Body of pancreas (tissue), 4 donors: Measurements from ENCODE around the gene PRKAA1. TPM values are rescaled to one million over a fixed set of nuclear protein-coding genes. Genes with fewer than 3 reads are reported as not detected.

Source experiments
- ATAC-seq: fragments of 150-250 bp; one replicate; pipeline ENCODE4 v1.9.1; 2016
- DNase-seq, 4 donors: peaks; one replicate each; pipeline ENCODE4 v3.0.0-alpha.2; 2019
- H3K27ac ChIP-seq, 4 donors: fragments of 200-600 bp; sonication (generic); 1 replicate in 3 of 4; 2 replicates in 1 of 4; pipeline versions ENCODE4 v1.5.1 to v1.6.1; 2016 to 2019; ENCODE audit warnings: mild to moderate bottlenecking in 1 of 4, mixed read lengths in 1 of 4, moderate library complexity in 1 of 4
- H3K27me3 ChIP-seq, 2 donors: fragments of 200-600 bp; sonication (generic); one replicate each; pipeline ENCODE4 v1.6.0; 2016; ENCODE audit warnings: mild to moderate bottlenecking in 1 of 2
- H3K36me3 ChIP-seq, 2 donors: fragments of 200-600 bp; sonication (generic); replicated peaks in 1 of 2; 2 replicates each; pipeline ENCODE4 v1.5.1; 2016; ENCODE audit warnings: low read depth in 2 of 2; ENCODE audit not compliant: insufficient read depth in 1 of 2
- H3K4me1 ChIP-seq: fragments of 200-600 bp; sonication (generic); one replicate; pipeline ENCODE4 v1.6.0; 2016
- H3K4me3 ChIP-seq, 2 donors: fragments of 200-600 bp; sonication (generic); 1 replicate in 1 of 2; 2 replicates in 1 of 2; pipeline ENCODE4 v1.5.1; 2016 to 2019
- H3K9me3 ChIP-seq, 3 donors: fragments of 200-600 bp; sonication (generic); 1 replicate in 2 of 3; 2 replicates in 1 of 3; pipeline ENCODE4 v1.5.1; 2016
- CTCF ChIP-seq, 7 experiments: fragments of 450-650 bp in 4 of 7; fragments of 200-600 bp in 3 of 7; sonication (generic) in 3 of 7; IDR thresholded peaks; one replicate each; pipeline ENCODE4 v1.5.1; 2016 to 2019; ENCODE audit warnings: antibody characterized with exemption in 7 of 7
- POLR2A ChIP-seq, 3 donors: fragments of 450-650 bp; IDR thresholded peaks; one replicate each; pipeline ENCODE4 v1.6.1; 2016; ENCODE audit warnings: antibody characterized with exemption in 3 of 3, mild to moderate bottlenecking in 2 of 3
- WGBS, 2 donors: methylation state at CpG; one replicate each; pipeline ENCODE4 v1.1.5; 2017; 5-methylcytosine and 5-hydroxymethylcytosine counted together
- intact Hi-C: fragments of 100-400 bp; cut with DNase I; formaldehyde crosslinking; loops from one replicate; pipeline ENCODE4 v1.15.1; 2023
- total RNA-seq, 2 donors: library from RNA; depleted of rRNA; stranded (reverse); fragments of >200 nt; gene quantifications; one replicate each; pipeline ENCODE4 v1.1.0, GENCODE V29; 2016

PRKAA1 gene
- total RNA-seq, 2 donors from 2014 or later, result 53.2 to 70.9 TPM

GRCh38 chr5:40784027-40784653 lies 14.0 kb downstream of the PRKAA1 start:
- TF ChIP-seq POLR2A (IDR thresholded peaks at IDR 0.05), result no peak
- no peak for TF ChIP-seq CTCF (IDR thresholded peaks at IDR 0.05)
- peaks cover 34% of the 10 kb centered on the region for H3K4me1 ChIP-seq
- 23 to 50% methylated on average over 1 of the region's 1 CpG for WGBS, 2 donors

GRCh38 chr5:40781843-40782409 lies 16.2 kb downstream of the PRKAA1 start:
- ATAC-seq (no peak), DNase-seq (peak in 1 of 4 donors; percentile 15)
- Histone ChIP-seq H3K4me1 (peaks cover 31% of the 10 kb centered on the region), H3K27ac (no peak overlapping the region), H3K36me3 (no peaks in the 10 kb centered on the region), H3K4me3 (no peak overlapping the region), H3K9me3 (no peaks in the 10 kb centered on the region), H3K27me3 (no peaks in the 10 kb centered on the region)
- intact Hi-C loops, result no loop called here
- TF ChIP-seq POLR2A (IDR thresholded peaks at IDR 0.05) (no peak), CTCF (IDR thresholded peaks at IDR 0.05) (no peak)

More at GRCh38 chr5:40784027-40784653, 14.0 kb downstream of the PRKAA1 start:
- H3K36me3 ChIP-seq, result no peaks in the 10 kb centered on the region
- DNase-seq (no peak), ATAC-seq (no peak)
- no peaks in the 10 kb centered on the region for H3K27me3 ChIP-seq
- no peaks in the 10 kb centered on the region for H3K9me3 ChIP-seq
- no peak overlapping the region for H3K4me3 ChIP-seq
- intact Hi-C loops, result no loop called here
- peak overlapping the region in 1 of 4 donors; percentile 11 for H3K27ac ChIP-seq

GRCh38 chr5:40780858-40781257 lies 17.3 kb downstream of the PRKAA1 start:
- Histone ChIP-seq H3K9me3 (no peaks in the 10 kb centered on the region), H3K27ac (no peak overlapping the region), H3K4me3 (no peak overlapping the region), H3K36me3 (peaks cover 0 to 4% of the 10 kb centered on the region in 2 donors), H3K27me3 (no peaks in the 10 kb centered on the region), H3K4me1 (peaks cover 39% of the 10 kb centered on the region)
- 85 to 90% methylated on average over 3 of the region's 3 CpGs for WGBS, 2 donors
- DNase-seq, result no peak
- ATAC-seq, result no peak
- TF ChIP-seq CTCF (IDR thresholded peaks at IDR 0.05), result no peak
- TF ChIP-seq POLR2A (IDR thresholded peaks at IDR 0.05), result no peak
- intact Hi-C loops, result no loop called here

GRCh38 chr5:40780199-40780598 lies 18.0 kb downstream of the PRKAA1 start:
- no peak for TF ChIP-seq CTCF (IDR thresholded peaks at IDR 0.05)
- no peak for TF ChIP-seq POLR2A (IDR thresholded peaks at IDR 0.05)
- Histone ChIP-seq H3K4me3 (no peak overlapping the region), H3K36me3 (peaks cover 0 to 4% of the 10 kb centered on the region in 2 donors), H3K4me1 (peaks cover 40% of the 10 kb centered on the region), H3K27ac (no peak overlapping the region), H3K27me3 (no peaks in the 10 kb centered on the region), H3K9me3 (no peaks in the 10 kb centered on the region)
- DNase-seq, result no peak
- WGBS, 2 donors, result 77 to 81% methylated on average over 5 of the region's 5 CpGs
- intact Hi-C loops, result no loop called here
- no peak for ATAC-seq

GRCh38 chr5:40779561-40779960 lies 18.6 kb downstream of the PRKAA1 start:
- Histone ChIP-seq H3K4me3 (no peak overlapping the region), H3K27me3 (no peaks in the 10 kb centered on the region), H3K4me1 (peaks cover 37% of the 10 kb centered on the region), H3K36me3 (peaks cover 0 to 8% of the 10 kb centered on the region in 2 donors), H3K27ac (no peak overlapping the region), H3K9me3 (no peaks in the 10 kb centered on the region)
- DNase-seq (no peak), ATAC-seq (no peak)
- TF ChIP-seq CTCF (IDR thresholded peaks at IDR 0.05), result no peak
- TF ChIP-seq POLR2A (IDR thresholded peaks at IDR 0.05), result no peak
- 86 to 94% methylated on average over 6 of the region's 6 CpGs for WGBS, 2 donors
- intact Hi-C loops, result no loop called here
